Pancreas (tissue), 10 donors: Measurements from ENCODE around the gene GPR50. TPM values are rescaled to one million over a fixed set of nuclear protein-coding genes. Genes with fewer than 3 reads are reported as not detected.

Experiments
- ATAC-seq, 4 donors: fragments of 200-7000 bp; cut with Tn5 transposase; one replicate each; pipeline versions ENCODE4 v1.8.0 to v1.9.1; 2020; ENCODE audit warnings: mild to moderate bottlenecking in 4 of 4, moderate library complexity in 4 of 4
- DNase-seq, 6 donors: peaks; one replicate each; pipeline ENCODE4 v3.0.0-alpha.2; 2020
- FAIRE-seq: peaks from 2 replicates; lab custom pipeline; 2012; peaks lifted over from hg19 to GRCh38; lab: Jason Lieb, UNC
- H3K27ac ChIP-seq, 4 donors: fragments of 200-600 bp; sonication (generic); 1 replicate in 3 of 4; 2 replicates in 1 of 4; pipeline versions ENCODE4 v1.5.0 to v1.8.0; 2020
- H3K27me3 ChIP-seq, 4 donors: fragments of 200-600 bp; one replicate each; pipeline ENCODE4 v1.8.0; 2021
- H3K36me3 ChIP-seq, 3 donors: fragments of 200-600 bp; sonication (generic) in 1 of 3; one replicate each; pipeline versions ENCODE4 v1.5.0 to v1.8.0; 2020 to 2021
- H3K4me1 ChIP-seq, 3 donors: fragments of 200-600 bp; one replicate each; pipeline ENCODE4 v1.8.0; 2021
- H3K4me3 ChIP-seq, 4 donors: fragments of 200-600 bp; sonication (generic) in 2 of 4; one replicate each; pipeline versions ENCODE4 v1.5.0 to v1.8.0; 2020 to 2021
- H3K9me3 ChIP-seq, 4 donors: fragments of 200-600 bp; one replicate each; pipeline ENCODE4 v1.8.0; 2021
- WGBS, 2 donors: extraction: QIAGEN DNeasy Blood & Tissue Kit; methylation state at CpG; one replicate each; pipeline ENCODE4 v1.1.7; 2013; 5-methylcytosine and 5-hydroxymethylcytosine counted together
- intact Hi-C, 3 donors: fragments of 100-400 bp; cut with DNase I; formaldehyde crosslinking; loops; one replicate each; pipeline versions ENCODE4 v1.11.1 to v1.14.2; 2022
- polyA plus RNA-seq, 2 donors: library from polyadenylated mRNA; stranded (reverse); fragments of 200-250 nt; gene quantifications; one replicate each; pipeline ENCODE4 v1.2.3, GENCODE V29; 2013
- total RNA-seq, 6 donors: library from RNA; stranded (reverse); fragmentation: NEBNext Ultra II Directional in 4 of 6; extraction: Animal tissue kit (Norgen Biotek cat#: 25700) in 4 of 6; gene quantifications; one replicate each; pipeline versions ENCODE4 v1.2.1 to v1.2.4, GENCODE V29; 2021 to 2023
- TF ChIP-seq, protein P1 (sequence below), 4 donors: fragments of 200-600 bp; sonication (generic) in 3 of 4; IDR thresholded peaks; one replicate each; pipeline versions ENCODE4 v1.5.0 to v1.8.0; 2021; ENCODE audit warnings: antibody characterized with exemption in 4 of 4
- donor health status: healthy with polysubstance abuse.
- donor health status: DM: no; HTN: no; CAD: no; lungs with moderate emphysema.
- donor health status: DM: no; HTN: no; CAD: no.
- donor health status: control.
- donor health status: control.
- donor health status: Bipolar disorder and iron deficiency.
- donor health status: DM: yes; HTN: yes; CAD: no.
- donor health status: DM: no; HTN: no; CAD: no.
- donor health status: DM: no; HTN: no; CAD: no.
- donor health status: DM: yes; HTN: yes; CAD: no.

GPR50 gene
- total and polyA plus RNA-seq, 8 donors: not detected

- ATAC-seq (no peak), FAIRE-seq (no peak), DNase-seq (peak in 1 of 6 donors; percentile 45)
- intact Hi-C loops: no loop called here
- no peaks in the 10 kb centered on the region for H3K4me1 ChIP-seq
- no peaks in the 10 kb centered on the region for H3K9me3 ChIP-seq
- no peak overlapping the region for H3K4me3 ChIP-seq
- no peaks in the 10 kb centered on the region for H3K36me3 ChIP-seq
- 3 to 28% methylated on average over 54 of the region's 54 CpGs for WGBS, 2 donors
- H3K27ac ChIP-seq: no peak overlapping the region
- H3K27me3 ChIP-seq: peaks cover 0 to 23% (median 2%) of the 10 kb centered on the region in 4 donors
- TF ChIP-seq, protein P1, sequence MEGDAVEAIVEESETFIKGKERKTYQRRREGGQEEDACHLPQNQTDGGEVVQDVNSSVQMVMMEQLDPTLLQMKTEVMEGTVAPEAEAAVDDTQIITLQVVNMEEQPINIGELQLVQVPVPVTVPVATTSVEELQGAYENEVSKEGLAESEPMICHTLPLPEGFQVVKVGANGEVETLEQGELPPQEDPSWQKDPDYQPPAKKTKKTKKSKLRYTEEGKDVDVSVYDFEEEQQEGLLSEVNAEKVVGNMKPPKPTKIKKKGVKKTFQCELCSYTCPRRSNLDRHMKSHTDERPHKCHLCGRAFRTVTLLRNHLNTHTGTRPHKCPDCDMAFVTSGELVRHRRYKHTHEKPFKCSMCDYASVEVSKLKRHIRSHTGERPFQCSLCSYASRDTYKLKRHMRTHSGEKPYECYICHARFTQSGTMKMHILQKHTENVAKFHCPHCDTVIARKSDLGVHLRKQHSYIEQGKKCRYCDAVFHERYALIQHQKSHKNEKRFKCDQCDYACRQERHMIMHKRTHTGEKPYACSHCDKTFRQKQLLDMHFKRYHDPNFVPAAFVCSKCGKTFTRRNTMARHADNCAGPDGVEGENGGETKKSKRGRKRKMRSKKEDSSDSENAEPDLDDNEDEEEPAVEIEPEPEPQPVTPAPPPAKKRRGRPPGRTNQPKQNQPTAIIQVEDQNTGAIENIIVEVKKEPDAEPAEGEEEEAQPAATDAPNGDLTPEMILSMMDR (IDR thresholded peaks at IDR 0.05): no peak
These were observed 911 bp upstream of the GPR50 start for GRCh38 chrX:151175283-151176062.

- no peaks in the 10 kb centered on the region for H3K9me3 ChIP-seq
- WGBS, 2 donors: 2 to 32% methylated on average over 86 to 96 of the region's 96 CpGs
- H3K27me3 ChIP-seq: peaks cover 0 to 18% (median under 1%) of the 10 kb centered on the region in 4 donors
- intact Hi-C loops: no loop called here
- no peak overlapping the region for H3K27ac ChIP-seq
- peak overlapping the region in 2 of 4 donors; percentile 2 to 20 for H3K4me3 ChIP-seq
- FAIRE-seq (no peak), DNase-seq (peak in 1 of 6 donors; percentile 62), ATAC-seq (peak in 1 of 4 donors; percentile 47)
- no peaks in the 10 kb centered on the region for H3K36me3 ChIP-seq
- TF ChIP-seq, protein P1 (IDR thresholded peaks at IDR 0.05): no peak
- H3K4me1 ChIP-seq: no peaks in the 10 kb centered on the region
These were observed 1.0 kb downstream of the GPR50 start for GRCh38 chrX:151177141-151178027.

GRCh38 chrX:151178746-151179145, 2.4 kb downstream of the GPR50 start:
- no peak overlapping the region for H3K4me3 ChIP-seq
- H3K36me3 ChIP-seq: no peaks in the 10 kb centered on the region
- no peaks in the 10 kb centered on the region for H3K4me1 ChIP-seq
- intact Hi-C loops: no loop called here
- 3 to 33% methylated on average over 18 of the region's 18 CpGs for WGBS, 2 donors
- DNase-seq: peak in 1 of 6 donors; percentile 19
- TF ChIP-seq, protein P1 (IDR thresholded peaks at IDR 0.05): no peak
- no peaks in the 10 kb centered on the region for H3K9me3 ChIP-seq
- FAIRE-seq: no peak
- no peak overlapping the region for H3K27ac ChIP-seq
- no peak for ATAC-seq
- H3K27me3 ChIP-seq: peaks cover 0 to 16% (median 0%) of the 10 kb centered on the region in 4 donors

DNA sequence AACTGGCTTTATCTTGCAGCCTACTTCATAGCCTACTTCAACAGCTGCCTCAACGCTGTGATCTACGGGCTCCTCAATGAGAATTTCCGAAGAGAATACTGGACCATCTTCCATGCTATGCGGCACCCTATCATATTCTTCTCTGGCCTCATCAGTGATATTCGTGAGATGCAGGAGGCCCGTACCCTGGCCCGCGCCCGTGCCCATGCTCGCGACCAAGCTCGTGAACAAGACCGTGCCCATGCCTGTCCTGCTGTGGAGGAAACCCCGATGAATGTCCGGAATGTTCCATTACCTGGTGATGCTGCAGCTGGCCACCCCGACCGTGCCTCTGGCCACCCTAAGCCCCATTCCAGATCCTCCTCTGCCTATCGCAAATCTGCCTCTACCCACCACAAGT, 4.0 kb downstream of the GPR50 start:
- TF ChIP-seq, protein P1 (IDR thresholded peaks at IDR 0.05): no peak
- WGBS, 2 donors: 81 to 83% methylated on average over 18 of the region's 18 CpGs
- ATAC-seq: no peak
- Histone ChIP-seq H3K27me3 (peaks cover 0 to 12% (median 4%) of the 10 kb centered on the region in 4 donors), H3K9me3 (no peaks in the 10 kb centered on the region), H3K27ac (no peak overlapping the region), H3K4me3 (no peak overlapping the region), H3K36me3 (no peaks in the 10 kb centered on the region), H3K4me1 (no peaks in the 10 kb centered on the region)
- no peak for DNase-seq
- FAIRE-seq: no peak
- intact Hi-C loops: no loop called here
